ENCODE data around the gene SENP2.

DNA sequence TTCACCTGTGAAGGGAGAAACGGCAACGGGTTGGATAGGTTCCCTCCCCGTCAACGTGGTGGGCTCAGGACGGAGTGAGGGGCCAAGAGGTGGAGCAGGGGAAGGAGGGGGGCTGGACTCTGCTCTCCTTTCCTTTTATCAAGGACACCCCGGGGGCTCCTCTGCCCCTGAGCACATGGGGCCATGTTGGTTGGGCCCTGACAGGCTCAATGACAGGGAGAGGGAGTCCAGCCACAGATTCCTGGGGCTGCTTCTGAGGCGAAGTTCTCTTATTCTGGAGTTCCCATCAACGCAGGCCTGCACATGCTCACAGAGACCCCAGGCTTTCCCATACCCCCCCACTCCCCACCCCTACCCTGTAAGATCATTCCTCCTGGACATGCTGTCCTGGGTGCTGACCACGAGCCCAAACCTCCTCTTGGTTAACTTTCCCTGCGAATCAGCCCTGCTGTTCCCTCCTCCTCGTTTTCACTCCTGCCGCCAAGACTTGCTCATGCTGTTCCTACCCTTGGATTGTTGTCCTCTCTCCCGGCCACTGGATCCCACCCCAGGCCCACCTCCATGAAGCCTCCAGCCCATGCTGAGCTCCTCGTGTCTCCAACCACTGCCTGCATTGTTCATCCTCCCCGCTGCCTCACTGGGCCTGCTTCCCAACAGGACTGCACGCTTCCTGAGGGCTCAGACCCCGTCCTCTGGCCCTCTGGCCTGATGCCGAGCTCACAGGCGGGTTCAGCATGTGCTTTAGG lies 61.2 kb downstream of the SENP2 start:
- TF ChIP-seq POLR2A (IDR thresholded peaks at IDR 0.05) (no peak), CTCF (IDR thresholded peaks at IDR 0.05) (no peak)
